Measurements from ENCODE around the gene NDUFB8.

The NDUFB8 gene

DNA sequence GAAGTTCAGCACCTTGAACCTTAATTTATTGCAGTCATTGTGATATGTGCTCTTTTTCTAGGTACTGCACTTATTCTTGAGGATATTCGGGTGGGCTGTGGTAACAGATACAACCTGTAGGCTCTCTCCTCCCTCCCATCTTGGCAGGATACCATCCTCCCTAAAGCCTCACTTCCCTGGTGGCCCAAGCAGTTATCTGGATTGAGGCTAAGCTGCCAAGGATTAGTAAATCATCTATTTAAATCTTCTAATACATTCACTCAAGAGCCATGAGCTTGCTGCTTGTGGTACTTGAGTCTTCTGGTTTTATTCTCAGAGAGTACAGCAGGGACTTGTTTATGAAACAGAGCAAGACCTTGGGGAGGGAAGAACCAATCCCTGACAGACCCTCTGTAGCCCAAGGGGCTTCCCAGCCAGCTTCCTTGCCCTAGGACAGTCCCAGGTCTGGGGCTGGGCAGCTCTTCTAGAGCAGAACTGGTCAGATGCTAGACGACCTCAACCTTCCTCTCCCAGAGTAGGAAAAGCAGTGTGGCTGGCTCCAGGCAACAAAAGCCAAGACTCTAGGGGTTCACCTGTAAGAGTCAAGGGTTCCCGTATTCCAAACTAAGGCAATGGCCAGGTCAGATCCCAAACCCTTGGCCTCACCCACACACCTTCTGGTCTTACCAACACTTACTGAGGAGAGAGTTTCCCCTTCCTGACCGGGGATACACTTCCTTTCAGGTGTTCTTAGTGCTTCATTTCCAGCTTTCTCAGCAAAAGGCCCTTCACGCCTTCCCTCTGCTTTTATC, 45.6 kb downstream of the NDUFB8 start:
- no peak overlapping the region for H3K4me3 ChIP-seq (ENCODE audit: low read length)
- TF ChIP-seq, protein P1, sequence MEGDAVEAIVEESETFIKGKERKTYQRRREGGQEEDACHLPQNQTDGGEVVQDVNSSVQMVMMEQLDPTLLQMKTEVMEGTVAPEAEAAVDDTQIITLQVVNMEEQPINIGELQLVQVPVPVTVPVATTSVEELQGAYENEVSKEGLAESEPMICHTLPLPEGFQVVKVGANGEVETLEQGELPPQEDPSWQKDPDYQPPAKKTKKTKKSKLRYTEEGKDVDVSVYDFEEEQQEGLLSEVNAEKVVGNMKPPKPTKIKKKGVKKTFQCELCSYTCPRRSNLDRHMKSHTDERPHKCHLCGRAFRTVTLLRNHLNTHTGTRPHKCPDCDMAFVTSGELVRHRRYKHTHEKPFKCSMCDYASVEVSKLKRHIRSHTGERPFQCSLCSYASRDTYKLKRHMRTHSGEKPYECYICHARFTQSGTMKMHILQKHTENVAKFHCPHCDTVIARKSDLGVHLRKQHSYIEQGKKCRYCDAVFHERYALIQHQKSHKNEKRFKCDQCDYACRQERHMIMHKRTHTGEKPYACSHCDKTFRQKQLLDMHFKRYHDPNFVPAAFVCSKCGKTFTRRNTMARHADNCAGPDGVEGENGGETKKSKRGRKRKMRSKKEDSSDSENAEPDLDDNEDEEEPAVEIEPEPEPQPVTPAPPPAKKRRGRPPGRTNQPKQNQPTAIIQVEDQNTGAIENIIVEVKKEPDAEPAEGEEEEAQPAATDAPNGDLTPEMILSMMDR (conservative IDR thresholded peaks at IDR 0.05; ENCODE audit: low read length): no peak
- DNase-seq (ENCODE audit: low read depth): no peak

DNA sequence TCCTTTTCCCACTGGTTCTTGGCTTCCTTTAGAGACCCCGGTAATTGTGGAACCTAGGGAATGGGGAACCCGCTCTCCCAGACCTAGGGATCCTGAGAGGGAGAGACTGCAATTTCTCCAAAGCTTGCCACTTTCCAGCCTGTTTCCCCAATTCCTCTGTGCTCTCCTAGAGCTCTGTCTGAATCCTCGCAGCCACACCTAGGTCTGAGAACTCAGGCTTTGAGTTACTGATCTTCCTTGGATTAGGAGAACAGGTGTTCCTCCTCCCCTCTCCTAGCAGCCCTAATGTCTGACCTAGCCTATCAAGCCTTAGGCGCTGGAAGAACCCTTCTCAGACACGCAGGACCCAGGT, 46.9 kb downstream of the NDUFB8 start:
- no peak for DNase-seq (ENCODE audit: low read depth)
- H3K4me3 ChIP-seq (ENCODE audit: low read length): no peak overlapping the region
- TF ChIP-seq, protein P1 (conservative IDR thresholded peaks at IDR 0.05; ENCODE audit: low read length): no peak

DNA sequence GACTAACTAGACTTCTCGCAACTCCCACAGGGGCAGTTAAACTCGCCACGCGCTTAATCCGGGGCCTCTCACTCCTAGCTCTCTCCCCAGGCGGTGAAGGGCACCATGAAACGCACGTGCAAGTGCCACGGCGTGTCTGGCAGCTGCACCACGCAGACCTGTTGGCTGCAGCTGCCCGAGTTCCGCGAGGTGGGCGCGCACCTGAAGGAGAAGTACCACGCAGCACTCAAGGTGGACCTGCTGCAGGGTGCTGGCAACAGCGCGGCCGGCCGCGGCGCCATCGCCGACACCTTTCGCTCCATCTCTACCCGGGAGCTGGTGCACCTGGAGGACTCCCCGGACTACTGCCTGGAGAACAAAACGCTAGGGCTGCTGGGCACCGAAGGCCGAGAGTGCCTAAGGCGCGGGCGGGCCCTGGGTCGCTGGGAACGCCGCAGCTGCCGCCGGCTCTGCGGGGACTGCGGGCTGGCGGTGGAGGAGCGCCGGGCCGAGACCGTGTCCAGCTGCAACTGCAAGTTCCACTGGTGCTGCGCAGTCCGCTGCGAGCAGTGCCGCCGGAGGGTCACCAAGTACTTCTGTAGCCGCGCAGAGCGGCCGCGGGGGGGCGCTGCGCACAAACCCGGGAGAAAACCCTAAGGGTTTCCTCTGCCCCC, 47.4 kb downstream of the NDUFB8 start:
- DNase-seq (ENCODE audit: low read depth): peak; percentile 70
- H3K4me3 ChIP-seq (ENCODE audit: low read length): peak overlapping the region; percentile 52
- TF ChIP-seq, protein P1 (conservative IDR thresholded peaks at IDR 0.05; ENCODE audit: low read length): peak; percentile 82

DNA sequence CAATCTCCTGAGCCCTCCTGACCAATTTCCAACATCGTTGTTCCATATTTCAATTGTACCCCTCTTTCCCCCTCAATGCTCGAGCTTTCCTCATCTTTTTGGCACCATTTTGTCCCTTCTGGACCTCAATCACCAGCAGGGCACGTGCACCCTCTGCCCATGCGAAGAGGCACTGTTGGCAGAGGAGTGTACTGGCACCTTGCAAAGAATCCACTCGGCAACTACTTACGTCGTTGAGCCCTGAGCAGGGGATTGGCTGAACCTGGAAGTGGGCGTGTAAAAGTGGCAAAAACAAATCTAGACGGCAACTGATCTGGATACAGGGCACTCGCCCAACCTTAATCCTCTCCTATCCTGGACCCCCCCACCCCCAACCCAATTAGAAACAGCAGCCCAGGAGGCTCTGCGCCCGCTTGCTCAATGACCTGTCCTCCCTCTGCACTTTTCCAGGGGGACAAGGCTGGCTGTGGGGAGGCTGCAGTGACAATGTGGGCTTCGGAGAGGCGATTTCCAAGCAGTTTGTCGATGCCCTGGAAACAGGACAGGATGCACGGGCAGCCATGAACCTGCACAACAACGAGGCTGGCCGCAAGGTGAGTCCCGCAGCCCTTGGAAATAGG, 48.1 kb downstream of the NDUFB8 start:
- peak overlapping the region; percentile 52 for H3K4me3 ChIP-seq (ENCODE audit: low read length)
- TF ChIP-seq, protein P1 (conservative IDR thresholded peaks at IDR 0.05; ENCODE audit: low read length): peak; percentile 6; the same call in 1 of the 2 replicates
- DNase-seq (ENCODE audit: low read depth): peak; percentile 77

DNA sequence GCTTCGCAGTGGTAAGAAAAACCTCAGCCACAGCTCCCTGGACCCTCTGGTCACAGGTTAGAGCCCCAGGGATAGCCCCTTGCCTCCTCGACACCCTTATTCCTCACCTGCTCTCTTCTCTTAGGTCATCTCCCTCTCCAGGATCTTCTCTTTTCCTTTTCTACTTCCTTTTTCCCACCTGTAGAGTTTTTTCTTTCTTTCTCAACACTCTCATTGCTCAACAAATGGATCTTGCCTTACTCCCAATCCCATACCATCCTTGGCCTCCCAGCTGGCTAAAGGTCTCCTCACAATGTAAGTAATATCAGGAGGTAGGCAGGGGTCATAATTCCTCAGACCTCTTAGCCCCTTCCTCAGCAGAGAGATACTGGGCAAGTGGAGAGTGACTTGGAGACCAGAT, 49.7 kb downstream of the NDUFB8 start:
- DNase-seq (ENCODE audit: low read depth): no peak
- H3K4me3 ChIP-seq (ENCODE audit: low read length): no peak overlapping the region
- TF ChIP-seq, protein P1 (conservative IDR thresholded peaks at IDR 0.05; ENCODE audit: low read length): no peak

DNA sequence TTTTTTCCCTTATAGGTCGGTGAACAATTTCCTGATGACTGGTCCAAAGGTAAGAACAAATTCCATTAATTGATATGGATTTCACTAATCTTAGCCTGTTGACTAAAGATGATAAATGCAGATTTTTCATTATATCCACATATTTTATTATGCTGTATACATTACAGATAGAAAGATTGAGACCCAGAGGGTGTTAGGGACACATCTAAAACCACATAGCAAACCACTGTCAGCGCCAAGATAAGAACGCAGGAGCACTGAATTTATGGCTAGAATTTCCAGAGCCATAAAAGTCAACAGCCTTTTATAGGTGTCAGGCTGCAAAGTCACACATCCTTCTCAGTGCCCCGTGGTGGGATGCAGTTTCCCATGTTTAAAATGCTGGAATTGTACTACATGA, 50.6 kb downstream of the NDUFB8 start:
- no peak for DNase-seq (ENCODE audit: low read depth)
- no peak overlapping the region for H3K4me3 ChIP-seq (ENCODE audit: low read length)
- TF ChIP-seq, protein P1 (conservative IDR thresholded peaks at IDR 0.05; ENCODE audit: low read length): no peak

Data from AG10803 (cell line).